ENCODE measurements around the gene EVC.

GRCh38 chr4:5742968-5743367 lies 32.0 kb downstream of the EVC start:
- TF ChIP-seq EZH2 (IDR thresholded peaks at IDR 0.05), result no peak
- no peak for TF ChIP-seq POLR2AphosphoS5 (IDR thresholded peaks at IDR 0.05; ENCODE audit: borderline replicate concordance, low read depth, low read length)
- no peak for TF ChIP-seq FOXP2 (optimal IDR thresholded peaks at IDR 0.05; ENCODE audit: control extremely low read depth, extremely low read length, insufficient read depth)
